Activated CD8-positive, alpha-beta T cell treated with anti-CD3 and anti-CD28 coated beads for 36 hours (primary cell): ENCODE measurements around the gene SOCS1. TPM values are rescaled to one million over a fixed set of nuclear protein-coding genes. Genes with fewer than 3 reads are reported as not detected.
A peak's percentile ranks its signal among the peaks of the same experiment; 100 is the strongest.

Experiments
- ATAC-seq: fragments of 200-7000 bp; cut with Tn5 transposase; one replicate; pipeline ENCODE4 v1.10.0; 2021; ENCODE audit warnings: mild to moderate bottlenecking, moderate library complexity
- CTCF ChIA-PET: fragments of 350-600 bp; sonication (Branson Sonifier 250); formaldehyde crosslinking; loops from one replicate; lab custom pipeline; 2021; ENCODE audit warnings: antibody characterized with exemption; lab: Charles Lee
- POLR2A ChIA-PET: fragments of 350-600 bp; sonication (Branson Sonifier 250); formaldehyde crosslinking; loops from one replicate; lab custom pipeline; 2021; ENCODE audit warnings: antibody characterized with exemption; lab: Charles Lee
- DNase-seq: peaks from one replicate; pipeline ENCODE4 v3.0.0-alpha.2; 2020
- H3K27ac Mint-ChIP-seq: one replicate; pipeline ENCODE4 v1.8.0; 2021; ENCODE audit warnings: mild to moderate bottlenecking, mixed read lengths
- H3K27me3 Mint-ChIP-seq: one replicate; pipeline ENCODE4 v1.8.0; 2021; ENCODE audit warnings: mixed read lengths
- H3K36me3 Mint-ChIP-seq: one replicate; pipeline ENCODE4 v1.8.0; 2021; ENCODE audit warnings: low read depth, mixed read lengths
- H3K4me1 Mint-ChIP-seq: one replicate; pipeline ENCODE4 v1.8.0; 2021; ENCODE audit warnings: low read depth, mixed read lengths
- H3K4me3 Mint-ChIP-seq: one replicate; pipeline ENCODE4 v1.8.0; 2021; ENCODE audit warnings: mild to moderate bottlenecking, moderate library complexity, mixed read lengths
- H3K9me3 Mint-ChIP-seq: one replicate; pipeline ENCODE4 v1.8.0; 2021; ENCODE audit warnings: mixed read lengths
- CTCF ChIP-seq: fragments of 200-600 bp; IDR thresholded peaks from one replicate; pipeline ENCODE4 v1.8.0; 2022; ENCODE audit warnings: antibody characterized with exemption, mild to moderate bottlenecking
- intact Hi-C: fragments of 100-400 bp; cut with micrococcal nuclease; formaldehyde crosslinking; loops from one replicate; pipeline ENCODE4 v1.10.0; 2022
- total RNA-seq, 2 experiments: library from RNA; stranded (reverse); gene quantifications; one replicate each; pipeline ENCODE4 v1.2.3, GENCODE V29; 2021

SOCS1 gene
- total RNA-seq, 2 experiments from 2014 or later, result 75.7 to 75.8 TPM

DNA sequence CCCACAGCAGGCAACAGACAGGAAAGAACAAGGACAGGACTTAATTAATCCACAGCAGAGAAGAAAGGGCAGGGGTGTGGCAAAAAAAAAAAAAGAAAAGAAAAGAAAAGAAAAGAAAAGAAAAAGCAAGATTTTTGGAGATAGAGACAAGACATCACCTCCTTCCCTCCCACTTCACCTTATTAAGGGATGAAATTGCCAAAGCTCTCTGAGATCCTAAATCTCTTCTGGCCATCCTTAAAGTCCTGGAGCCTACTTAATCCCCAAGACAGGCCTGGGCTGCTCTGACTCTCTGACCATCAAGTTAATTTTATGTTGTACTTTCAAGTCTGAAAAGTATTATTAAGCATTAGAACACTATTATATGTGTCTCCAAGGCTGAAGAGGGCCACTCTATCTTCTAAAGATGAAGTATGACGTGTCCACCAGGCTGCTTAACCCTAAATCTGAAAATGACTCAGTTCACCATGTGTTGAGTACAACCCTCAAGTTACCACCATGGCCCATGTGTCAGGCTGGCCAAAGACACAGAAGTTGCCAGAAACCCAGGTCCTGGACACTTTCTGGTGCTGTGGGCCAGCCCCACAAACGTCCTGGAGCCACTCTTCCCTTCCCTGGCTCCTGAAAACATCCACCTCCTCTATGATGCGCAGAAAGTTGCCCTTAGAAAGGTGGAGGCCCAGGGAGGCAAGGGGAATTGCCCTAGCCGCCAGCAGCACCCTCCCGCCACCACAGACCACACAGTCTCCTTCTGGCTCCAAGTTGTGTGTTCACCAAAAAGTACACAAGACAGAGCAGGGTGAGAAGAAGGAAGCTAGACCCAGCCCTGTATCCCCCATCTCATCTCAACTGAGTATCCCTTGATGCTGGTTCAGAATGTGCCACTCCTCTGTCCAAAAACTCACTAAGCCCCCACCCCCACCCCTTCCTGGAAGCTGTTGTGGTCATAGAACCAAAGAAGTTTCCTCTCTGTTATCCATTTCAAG lies 2.7 kb downstream of the SOCS1 start:
- POLR2A ChIA-PET, result interaction anchor here (0.6 to 9.2 kb wide), 58 partner anchors 9 to 496 kb away, joined by 3 to 147 read pairs (median 6); partner anchors contain the start of gene TNP2
- intact Hi-C loops, result loop anchor here (2.0 to 5.0 kb wide), 3 partner anchors 71 to 201 kb away; no protein-coding TSS in a partner anchor
- H3K27me3 Mint-ChIP-seq, result no peaks in the 10 kb centered on the region
- TF ChIP-seq CTCF, result no peak
- CTCF ChIA-PET, result interaction anchor here (0.7 to 9.0 kb wide), 13 partner anchors 17 to 289 kb away, joined by 3 to 88 read pairs (median 6); no protein-coding TSS in a partner anchor
- peaks cover 37% of the 10 kb centered on the region for H3K4me1 Mint-ChIP-seq
- peaks cover 53% of the 10 kb centered on the region for H3K36me3 Mint-ChIP-seq
- DNase-seq, result peak; percentile 85
- H3K27ac Mint-ChIP-seq, result peak overlapping the region; percentile 93
- H3K9me3 Mint-ChIP-seq, result no peaks in the 10 kb centered on the region
- ATAC-seq, result peak; percentile 9
- H3K4me3 Mint-ChIP-seq, result peak overlapping the region; percentile 97

GRCh38 chr16:11252482-11252931 lies 3.5 kb downstream of the SOCS1 start:
- POLR2A ChIA-PET, result interaction anchor here (0.7 to 9.2 kb wide), 58 partner anchors 12 to 306 kb away, joined by 3 to 147 read pairs (median 4); partner anchors contain the start of genes PRM2 and TNP2
- no peak for ATAC-seq

GRCh38 chr16:11251525-11252481 lies 4.2 kb downstream of the SOCS1 start:
- ChIA-PET CTCF (interaction anchor here (0.6 to 2.3 kb wide), 12 partner anchors 18 to 303 kb away, joined by 3 to 9 read pairs (median 6); no protein-coding TSS in a partner anchor), POLR2A (interaction anchor here (0.7 to 9.2 kb wide), 68 partner anchors 9 to 305 kb away, joined by 3 to 147 read pairs (median 5); partner anchors contain the start of genes PRM2 and TNP2)
- ATAC-seq, result peak; percentile 34
- Mint-ChIP-seq H3K9me3 (peaks cover 1% of the 10 kb centered on the region), H3K4me3 (peak overlapping the region; percentile 97), H3K4me1 (peaks cover 35% of the 10 kb centered on the region), H3K27ac (peak overlapping the region; percentile 93), H3K27me3 (no peaks in the 10 kb centered on the region), H3K36me3 (peaks cover 60% of the 10 kb centered on the region)
- DNase-seq, result peak; percentile 95
- intact Hi-C loops, result loop anchor here (2.0 to 5.0 kb wide), 3 partner anchors 70 to 199 kb away; no protein-coding TSS in a partner anchor
- no peak for TF ChIP-seq CTCF

More at GRCh38 chr16:11252482-11252931, 3.5 kb downstream of the SOCS1 start:
- TF ChIP-seq CTCF, result no peak
- Mint-ChIP-seq H3K27me3 (no peaks in the 10 kb centered on the region), H3K9me3 (peaks cover 1% of the 10 kb centered on the region), H3K36me3 (peaks cover 59% of the 10 kb centered on the region), H3K27ac (peak overlapping the region; percentile 93), H3K4me1 (peaks cover 38% of the 10 kb centered on the region), H3K4me3 (peak overlapping the region; percentile 97)
- intact Hi-C loops, result loop anchor here (2.0 to 5.0 kb wide), 3 partner anchors 70 to 200 kb away; no protein-coding TSS in a partner anchor
- CTCF ChIA-PET, result interaction anchor here (1.1 to 2.3 kb wide), 10 partner anchors 19 to 303 kb away, joined by 3 to 9 read pairs (median 6); no protein-coding TSS in a partner anchor
- DNase-seq, result peak; percentile 52

- ChIA-PET POLR2A (interaction anchor here (0.7 to 9.2 kb wide), 34 partner anchors 8 to 291 kb away, joined by 3 to 147 read pairs (median 8); no protein-coding TSS in a partner anchor), CTCF (interaction anchor here (0.9 to 2.3 kb wide), 5 partner anchors 17 to 287 kb away, joined by 3 to 9 read pairs (median 9); no protein-coding TSS in a partner anchor)
- H3K4me3 Mint-ChIP-seq, result peak overlapping the region; percentile 97
Observed at GRCh38 chr16:11250786-11251524, 5.0 kb downstream of the SOCS1 start.

More at GRCh38 chr16:11250786-11251524, 5.0 kb downstream of the SOCS1 start:
- no peak for DNase-seq
- H3K27ac Mint-ChIP-seq, result peak overlapping the region; percentile 93
- peaks cover 40% of the 10 kb centered on the region for H3K4me1 Mint-ChIP-seq
- H3K9me3 Mint-ChIP-seq, result peaks cover 4% of the 10 kb centered on the region
- no peak for TF ChIP-seq CTCF
- H3K27me3 Mint-ChIP-seq, result no peaks in the 10 kb centered on the region
- H3K36me3 Mint-ChIP-seq, result peaks cover 60% of the 10 kb centered on the region
- intact Hi-C loops, result loop anchor here (5.0 kb wide), 2 partner anchors 69 to 159 kb away; no protein-coding TSS in a partner anchor
- ATAC-seq, result no peak
